Prostate gland (tissue), 2 donors: ENCODE data around the gene GALNS.

Source experiments
- CTCF ChIP-seq, 4 experiments: fragments of 200-600 bp in 2 of 4; fragments of 450-650 bp in 2 of 4; sonication (generic) in 2 of 4; IDR thresholded peaks; 1 replicate in 3 of 4; 2 replicates in 1 of 4; pipeline ENCODE4 v1.5.1; 2016 to 2019; ENCODE audit warnings: antibody characterized with exemption in 4 of 4, mild to moderate bottlenecking in 2 of 4, moderate library complexity in 2 of 4
- POLR2A ChIP-seq: fragments of 450-650 bp; IDR thresholded peaks from one replicate; pipeline ENCODE4 v1.6.1; 2016; ENCODE audit warnings: antibody characterized with exemption, mild to moderate bottlenecking

GRCh38 chr16:88818575-88818874 lies 38.2 kb downstream of the GALNS start:
- no peak for TF ChIP-seq POLR2A
- TF ChIP-seq CTCF (IDR thresholded peaks at IDR 0.05), result no peak
